GM18502 (cell line): ENCODE results near the gene FBXO15.

Source experiments
- ATAC-seq: cut with Tn5 transposase; IDR thresholded peaks from one replicate; pipeline ENCODE4 v1.9.1; 2021; ENCODE audit warnings: mild to moderate bottlenecking; ENCODE audit not compliant: unreplicated experiment, poor library complexity

Gene FBXO15, protein sequence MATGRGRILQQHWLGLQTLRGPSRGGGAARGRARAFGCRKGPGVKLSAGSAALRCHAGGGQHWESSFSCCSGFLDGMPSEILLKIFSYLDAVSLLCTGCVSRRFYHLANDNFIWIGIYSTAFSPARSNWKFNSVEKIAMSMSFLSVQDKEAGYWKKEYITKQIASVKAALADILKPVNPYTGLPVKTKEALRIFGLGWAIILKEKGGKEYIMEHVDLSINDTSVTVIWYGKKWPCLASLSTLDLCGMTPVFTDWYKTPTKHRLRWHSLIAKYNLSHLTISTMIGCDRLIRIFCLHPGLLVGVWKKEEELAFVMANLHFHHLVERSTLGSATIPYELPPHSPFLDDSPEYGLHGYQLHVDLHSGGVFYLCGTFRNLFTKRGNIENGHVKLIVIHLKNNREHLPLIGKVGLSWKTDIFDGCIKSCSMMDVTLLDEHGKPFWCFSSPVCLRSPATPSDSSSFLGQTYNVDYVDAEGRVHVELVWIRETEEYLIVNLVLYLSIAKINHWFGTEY

DNA sequence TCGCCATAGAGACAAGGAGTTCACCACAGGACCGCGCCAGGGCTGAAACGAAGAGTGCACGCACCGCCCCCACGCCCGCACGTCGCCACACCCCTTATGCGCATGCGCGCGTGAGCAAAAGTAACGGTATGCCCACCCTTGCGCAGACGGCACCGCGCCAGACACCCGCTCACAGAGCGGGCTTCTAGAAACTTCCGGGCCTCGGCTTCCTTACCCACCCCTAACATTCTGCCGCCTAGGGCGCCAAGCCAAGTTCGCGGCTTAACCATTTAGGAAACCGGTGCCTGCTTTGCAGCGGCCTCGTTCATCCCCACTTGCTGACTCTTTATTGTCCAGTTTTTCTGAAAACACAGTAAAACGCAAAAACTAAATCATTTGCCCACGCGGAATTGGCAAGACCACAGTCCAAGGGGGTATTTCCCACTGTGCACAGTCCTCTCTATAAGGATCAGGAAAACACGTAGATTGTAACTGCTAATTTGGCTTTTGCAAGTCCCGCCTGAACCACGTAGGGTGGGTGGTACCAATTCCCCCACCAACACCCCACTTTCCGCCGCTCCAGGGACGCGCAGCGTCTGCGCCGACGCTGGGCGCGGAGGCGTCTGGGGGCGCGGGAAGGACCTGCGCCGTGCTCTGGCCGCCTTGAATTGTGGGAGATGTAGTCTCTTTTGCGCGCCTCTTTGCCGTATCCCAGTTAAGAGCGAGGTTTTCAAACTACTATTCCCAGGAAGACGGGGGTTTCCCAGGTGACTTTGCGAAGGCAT lies at the start of gene FBXO15, which contains the start of gene TIMM21:
FBXO15 (minus strand) TSS at position 56 of the 764 bp plus-strand sequence; CDS start at position 7, 49 bp downstream.
TIMM21 (plus strand) TSS at position 745 of the 764 bp plus-strand sequence. CDS start 286 bp downstream, outside the sequence.
- peak; percentile 91 for ATAC-seq

DNA sequence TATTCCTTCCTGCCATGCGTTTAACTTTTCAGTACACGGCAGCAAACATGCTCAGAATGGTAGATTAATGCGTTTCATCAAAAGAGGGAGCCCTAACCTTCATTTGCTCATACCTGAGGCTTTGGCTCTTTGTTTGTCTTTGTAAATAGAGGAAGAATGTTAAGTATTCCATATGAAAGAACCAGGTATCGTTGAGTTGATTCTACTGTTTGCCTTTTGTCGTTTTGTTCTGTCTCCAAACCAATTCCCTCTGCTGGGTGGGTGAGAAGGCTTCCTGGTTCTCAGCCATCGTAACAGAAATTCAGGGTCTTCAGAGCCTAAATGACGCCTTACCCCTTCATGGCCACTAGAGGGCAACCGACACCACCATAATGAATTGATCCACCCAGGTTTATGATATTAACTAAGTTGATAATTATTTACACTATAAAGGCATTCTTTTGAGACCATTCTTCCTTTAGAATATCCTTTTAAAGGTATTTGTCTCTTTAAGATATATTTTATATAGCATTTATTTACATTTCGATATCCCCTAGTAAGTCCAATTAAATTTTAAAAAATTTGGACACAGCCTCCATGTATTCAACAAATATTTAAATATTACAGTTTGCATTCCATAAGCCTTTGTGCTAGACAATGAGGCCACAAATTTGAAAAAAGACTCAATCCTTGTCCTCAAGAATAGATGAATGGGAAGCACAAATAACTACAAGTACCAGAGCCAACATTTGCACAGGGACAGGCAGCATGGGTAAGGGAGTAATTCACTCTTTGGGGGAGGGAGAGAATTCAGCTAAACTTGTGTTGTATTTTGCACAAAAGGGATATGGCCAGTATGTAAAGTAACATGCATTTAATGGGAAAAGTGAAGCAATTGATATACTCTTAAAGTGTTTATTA lies 48.8 kb upstream of the FBXO15 start:
- peak; percentile 90 for ATAC-seq

- ATAC-seq = no peak
Measured at GRCh38 chr18:74194691-74195090, 47.1 kb upstream of the FBXO15 start.

DNA sequence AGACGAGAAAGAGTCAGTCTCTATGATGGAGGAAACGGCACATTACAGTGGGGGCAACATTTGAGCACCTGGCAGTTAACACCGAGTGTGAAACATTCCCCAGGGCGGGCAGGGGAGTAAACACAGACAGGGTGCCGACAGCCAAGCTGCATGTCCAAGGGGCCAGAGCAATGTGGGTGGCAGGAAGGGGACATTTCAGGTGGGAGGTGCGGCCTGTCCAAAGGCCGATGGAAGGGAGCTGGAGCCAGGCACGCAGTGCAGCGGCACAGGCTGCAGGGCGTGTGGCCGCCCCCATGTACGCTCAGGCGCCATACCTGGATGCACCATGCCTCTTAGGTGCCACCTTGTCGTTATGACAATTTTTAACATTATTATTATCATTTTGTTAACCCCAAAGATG lies 43.9 kb upstream of the FBXO15 start:
- no peak for ATAC-seq

DNA sequence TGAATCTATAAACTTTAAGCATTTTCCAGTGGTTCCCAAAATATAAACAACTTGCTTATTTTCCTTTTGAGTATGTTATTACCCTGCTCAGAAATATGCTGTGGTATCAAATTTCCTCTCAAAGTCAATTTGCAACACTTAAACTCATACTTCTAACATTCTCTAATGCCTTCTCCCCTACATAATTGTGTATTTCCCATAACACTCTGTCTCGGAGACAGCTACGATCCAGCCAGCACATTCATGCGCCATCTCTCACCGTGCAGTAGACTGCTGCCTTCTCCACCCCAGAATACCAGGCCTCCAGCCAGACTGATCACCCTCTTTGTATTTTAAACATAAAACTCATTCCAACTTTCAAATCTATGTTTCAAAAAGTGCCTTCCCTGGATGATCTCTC lies 42.5 kb upstream of the FBXO15 start:
- ATAC-seq = no peak

GRCh38 chr18:74186661-74187060 lies 39.0 kb upstream of the FBXO15 start:
- ATAC-seq = no peak

DNA sequence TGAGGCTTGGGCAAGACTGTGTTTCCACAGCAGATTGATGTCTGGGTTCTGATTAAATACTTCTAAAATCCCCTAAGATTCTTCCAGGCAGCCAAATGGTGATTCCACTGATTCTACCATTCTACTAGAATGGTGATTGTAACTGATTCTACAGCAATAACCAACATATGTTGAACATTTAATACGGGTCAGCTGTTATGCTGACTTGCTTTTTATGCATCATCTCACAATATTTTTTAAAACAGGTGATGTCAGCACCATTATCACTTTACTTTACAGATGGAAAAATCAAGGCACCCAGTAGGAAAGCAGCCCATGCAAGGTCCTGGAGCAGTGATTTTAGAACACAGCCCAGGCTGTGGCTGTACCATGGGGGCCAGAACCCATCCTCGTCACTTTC lies 38.2 kb upstream of the FBXO15 start:
- ATAC-seq = no peak

DNA sequence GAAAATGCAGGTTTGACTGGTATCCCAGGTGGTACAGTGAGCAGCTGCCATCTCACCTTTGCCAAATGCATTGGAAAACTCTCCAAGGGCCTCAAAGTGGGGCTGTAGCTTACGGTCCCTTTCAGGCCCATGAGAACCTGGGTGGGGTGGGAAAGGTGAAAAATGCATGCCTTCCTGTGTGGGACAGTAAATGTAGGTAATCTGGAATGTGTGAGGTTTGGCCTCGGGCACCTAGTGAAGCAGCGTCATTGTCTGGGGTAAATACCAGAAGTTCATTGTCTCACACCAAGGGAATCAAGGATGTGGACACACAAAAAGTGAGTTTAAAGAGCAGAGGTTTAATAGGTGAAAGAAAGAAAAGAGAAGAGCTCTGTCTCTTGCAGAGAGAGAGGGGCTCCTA lies 37.2 kb upstream of the FBXO15 start:
- ATAC-seq = no peak

GRCh38 chr18:74183130-74183529 lies 35.5 kb upstream of the FBXO15 start:
- no peak for ATAC-seq

GRCh38 chr18:74182335-74182734 lies 34.7 kb upstream of the FBXO15 start:
- ATAC-seq = no peak

DNA sequence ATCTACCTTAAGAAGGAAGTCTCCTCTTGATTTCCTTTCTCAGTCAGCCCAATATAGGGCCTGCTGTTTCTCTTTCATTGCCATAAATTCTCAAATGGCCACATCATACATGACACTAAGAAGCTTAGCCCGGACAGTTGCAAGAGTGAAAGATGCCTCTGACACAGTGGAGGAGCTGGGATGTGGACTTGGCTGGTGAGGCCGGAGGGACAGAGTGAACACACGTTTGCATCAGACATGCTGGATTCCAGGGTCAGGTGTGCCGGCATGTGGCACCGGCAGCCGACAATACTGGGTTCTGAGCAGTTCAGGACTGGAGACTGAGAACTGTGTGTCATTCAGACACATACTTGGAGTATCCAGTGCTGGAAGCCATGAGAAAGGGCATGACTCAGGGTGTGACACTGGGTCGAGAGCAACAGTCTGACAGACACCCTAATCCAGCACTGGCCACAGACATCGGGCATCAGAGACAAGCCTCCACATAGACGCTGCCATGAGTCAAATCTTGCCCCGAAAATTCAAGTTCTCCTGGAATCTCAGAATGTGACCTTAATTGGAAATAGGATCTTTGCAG lies 32.1 kb upstream of the FBXO15 start:
- ATAC-seq = no peak

DNA sequence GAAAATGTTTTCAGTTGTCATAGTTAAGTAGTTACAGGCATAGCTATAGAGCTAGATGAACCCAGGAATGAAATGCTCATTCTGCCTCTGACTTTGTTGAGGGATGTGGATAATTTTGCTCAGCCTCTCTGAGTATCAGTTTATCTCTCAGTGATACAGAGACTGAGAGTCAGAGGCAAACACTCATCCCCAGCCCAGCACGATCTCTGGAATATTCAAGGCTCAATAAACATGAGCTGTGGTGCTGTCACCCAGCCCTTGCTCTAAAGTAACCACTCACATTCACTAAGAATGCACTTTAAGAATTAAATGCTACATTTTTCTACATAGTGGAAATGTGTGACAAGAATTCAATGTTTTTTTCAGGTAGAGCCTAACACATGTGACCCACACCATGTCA lies 31.2 kb upstream of the FBXO15 start:
- ATAC-seq = no peak

- ATAC-seq = no peak
Measured at GRCh38 chr18:74175658-74176057, 28.0 kb upstream of the FBXO15 start.

- no peak for ATAC-seq
Measured at GRCh38 chr18:74173434-74173750, 25.8 kb upstream of the FBXO15 start.

DNA sequence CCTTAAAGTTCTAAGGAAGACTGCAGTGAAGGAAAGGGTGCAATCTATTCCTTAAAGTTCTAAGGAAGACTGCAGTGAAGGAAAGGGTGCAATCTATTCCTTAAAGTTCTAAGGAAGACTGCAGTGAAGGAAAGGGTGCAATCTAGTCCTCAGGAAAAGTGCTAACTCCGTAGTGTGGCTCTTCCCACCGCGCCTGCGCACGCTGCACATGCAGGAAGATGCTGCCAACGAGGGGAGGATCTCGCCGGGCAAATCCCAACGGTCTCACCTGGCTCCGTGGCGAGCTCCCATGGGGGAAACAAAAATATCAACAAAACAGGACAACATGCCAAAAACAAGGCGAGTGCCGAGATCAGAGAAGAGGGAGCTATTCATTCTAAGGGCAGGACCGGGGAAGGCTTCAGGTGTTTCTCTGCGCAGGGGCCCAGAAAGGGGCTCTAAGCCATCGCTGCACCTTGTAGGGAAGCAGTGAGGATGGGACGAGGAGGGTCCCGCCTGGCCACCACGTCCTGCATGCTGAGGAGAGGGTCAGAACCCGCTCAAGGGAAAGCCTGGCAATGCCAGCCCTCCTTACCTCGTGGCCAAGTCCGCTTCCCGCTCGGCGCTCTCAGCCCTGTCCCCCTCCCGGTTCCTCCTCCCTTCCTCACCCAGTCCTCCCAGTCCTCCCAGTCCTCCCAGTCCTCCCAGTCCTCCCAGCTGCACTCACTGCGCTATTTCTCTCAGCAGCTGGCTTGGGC lies 25.2 kb upstream of the FBXO15 start:
- no peak for ATAC-seq

DNA sequence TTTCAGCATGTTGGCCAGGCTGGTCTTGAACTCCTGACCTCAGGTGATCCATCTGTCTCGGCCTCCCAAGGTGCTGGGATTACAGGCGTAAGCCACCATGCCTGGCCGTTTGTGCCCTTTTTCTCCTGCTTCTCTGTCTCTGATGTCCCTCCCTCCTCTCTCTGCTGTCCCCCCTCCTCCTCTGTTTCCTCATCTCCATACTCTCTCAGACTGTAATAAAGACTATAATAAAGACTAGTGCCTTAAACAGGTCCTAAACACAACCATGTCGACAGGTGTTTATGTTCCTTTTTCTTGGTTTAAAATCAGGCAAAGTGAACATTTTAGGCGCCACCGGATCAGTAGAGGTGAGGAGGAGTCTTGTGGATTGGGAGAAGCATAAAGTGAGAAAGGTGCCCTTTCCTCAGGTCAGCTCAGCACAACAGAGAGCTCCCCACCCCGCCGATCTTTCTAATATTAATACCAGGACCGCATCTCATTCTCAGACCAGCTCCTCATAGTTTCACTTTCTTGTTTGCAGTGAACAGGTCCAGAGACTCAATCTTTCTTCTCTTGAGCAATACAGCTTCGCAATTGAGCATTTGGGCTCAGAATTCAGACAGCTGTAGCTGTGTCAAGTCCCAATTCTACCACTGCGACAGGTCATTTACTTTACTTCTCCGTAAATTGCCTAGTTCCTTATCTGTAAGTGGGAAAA lies 24.4 kb upstream of the FBXO15 start:
- peak; percentile 99 for ATAC-seq

DNA sequence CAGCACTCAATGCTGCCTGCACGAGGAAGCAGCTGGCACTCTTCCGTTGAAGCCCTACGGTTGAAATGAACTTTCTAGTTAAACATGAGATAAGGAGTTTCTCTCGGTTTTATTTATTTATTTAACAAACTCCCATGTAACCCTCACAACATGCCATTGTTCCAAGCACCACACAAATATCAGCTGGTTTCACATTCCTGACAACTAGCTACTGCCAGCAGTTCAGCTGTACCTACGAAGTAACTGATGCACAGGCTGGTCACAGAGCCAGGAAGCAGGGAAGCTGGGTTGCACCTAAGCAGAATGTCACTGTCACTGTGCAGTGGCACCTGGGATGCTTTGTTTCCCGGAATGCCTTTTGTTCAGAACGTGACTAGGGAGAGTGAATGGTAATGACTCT lies 18.8 kb upstream of the FBXO15 start:
- ATAC-seq = no peak

GRCh38 chr18:74163019-74163660 lies 15.5 kb upstream of the FBXO15 start:
- ATAC-seq = peak; percentile 77
